Sigmoid colon (tissue), 7 donors: ENCODE measurements around the gene SPTLC2. TPM values are rescaled to one million over a fixed set of nuclear protein-coding genes. Genes with fewer than 3 reads are reported as not detected.

Source experiments
- DNase-seq: peaks from one replicate; pipeline ENCODE4 v3.0.0-alpha.2; 2019
- H3K27ac ChIP-seq, 4 donors: fragments of 200-600 bp; sonication (generic); one replicate each; pipeline ENCODE4 v1.5.1; 2016 to 2019; ENCODE audit warnings: mild to moderate bottlenecking in 1 of 4
- H3K27me3 ChIP-seq, 3 donors: fragments of 200-600 bp; sonication (generic); one replicate each; pipeline ENCODE4 v1.5.1; 2019; ENCODE audit warnings: mild to moderate bottlenecking in 1 of 3
- H3K36me3 ChIP-seq, 4 donors: fragments of 200-600 bp; sonication (generic); one replicate each; pipeline ENCODE4 v1.5.1; 2016 to 2019
- H3K4me1 ChIP-seq, 4 donors: fragments of 200-600 bp; sonication (generic); one replicate each; pipeline ENCODE4 v1.5.1; 2017 to 2019
- H3K4me3 ChIP-seq, 4 donors: fragments of 200-600 bp; sonication (generic); one replicate each; pipeline ENCODE4 v1.5.1; 2017 to 2019; ENCODE audit warnings: mild to moderate bottlenecking in 2 of 4, moderate library complexity in 1 of 4
- H3K9me3 ChIP-seq, 4 donors: fragments of 200-600 bp in 3 of 4; sonication (generic) in 3 of 4; one replicate each; pipeline versions ENCODE4 v1.5.1 to v1.6.1; 2013 to 2019
- EP300 ChIP-seq, 4 donors: sonication (generic); formaldehyde crosslinking; IDR thresholded peaks; one replicate each; pipeline ENCODE4 v1.6.1; 2017; ENCODE audit warnings: antibody characterized with exemption in 4 of 4
- POLR2A ChIP-seq, 2 donors: fragments of 450-650 bp; IDR thresholded peaks; one replicate each; pipeline ENCODE4 v1.6.1; 2016; ENCODE audit warnings: antibody characterized with exemption in 2 of 2, mild to moderate bottlenecking in 2 of 2, moderate library complexity in 2 of 2
- POLR2AphosphoS5 ChIP-seq, 4 donors: sonication (generic); formaldehyde crosslinking; IDR thresholded peaks; one replicate each; pipeline ENCODE4 v1.6.1; 2017; ENCODE audit warnings: antibody characterized with exemption in 4 of 4
- WGBS, 2 donors: extraction: QIAGEN DNeasy Blood & Tissue Kit; methylation state at CpG; one replicate each; pipeline ENCODE4 v1.1.7; 2013; 5-methylcytosine and 5-hydroxymethylcytosine counted together
- intact Hi-C: fragments of 100-400 bp; cut with DNase I; formaldehyde crosslinking; loops from one replicate; pipeline ENCODE4 v1.15.1; 2023
- polyA plus RNA-seq, 3 donors: library from polyadenylated mRNA; stranded (reverse); fragments of 200-250 nt; gene quantifications; one replicate each; pipeline ENCODE4 v1.2.3, GENCODE V29; 2013
- total RNA-seq, 4 donors: library from RNA; depleted of rRNA; stranded (reverse); fragments of >200 nt; gene quantifications; one replicate each; pipeline ENCODE4 v1.1.0, GENCODE V29; 2016
- TF ChIP-seq, protein P1 (sequence below), 4 experiments: fragments of 450-650 bp in 3 of 4; fragments of 200-600 bp in 1 of 4; IDR thresholded peaks; one replicate each; pipeline ENCODE4 v1.5.1; 2016 to 2019; ENCODE audit warnings: antibody characterized with exemption in 4 of 4, mild to moderate bottlenecking in 3 of 4, moderate library complexity in 2 of 4
- donor health status: healthy with polysubstance abuse.
- donor health status: Bipolar disorder and iron deficiency.
- donor health status: healthy.

SPTLC2 gene
- total and polyA plus RNA-seq, 7 donors, result 2.8 to 27.6 (median 14.6) TPM

DNA sequence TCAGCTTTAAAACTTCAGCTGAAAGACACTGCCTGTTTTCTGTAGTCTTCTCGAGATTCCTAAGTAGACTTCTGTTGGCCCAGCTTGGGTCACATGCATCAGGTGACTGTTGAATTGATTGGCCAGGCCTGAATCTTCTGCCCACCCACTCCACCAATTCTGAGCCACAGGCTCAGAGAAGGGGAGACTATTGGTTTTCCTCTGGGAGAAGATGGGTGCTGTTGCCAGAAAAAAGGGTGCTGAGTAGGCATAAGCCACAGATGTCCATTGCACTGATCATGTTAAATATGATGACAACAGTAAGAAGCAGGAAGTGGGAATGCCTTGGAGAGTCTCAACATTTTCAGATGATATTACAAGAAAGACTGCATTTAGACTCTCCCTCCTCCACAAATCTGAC lies 6.8 kb upstream of the SPTLC2 start:
- no peaks in the 10 kb centered on the region for H3K36me3 ChIP-seq
- H3K4me3 ChIP-seq, result no peak overlapping the region
- H3K9me3 ChIP-seq, result no peaks in the 10 kb centered on the region
- no peak overlapping the region for H3K27ac ChIP-seq
- no peaks in the 10 kb centered on the region for H3K27me3 ChIP-seq
- DNase-seq, result no peak
- WGBS, 2 donors, result 81 to 89% methylated on average over 1 of the region's 1 CpG
- no peaks in the 10 kb centered on the region for H3K4me1 ChIP-seq
- intact Hi-C loops, result no loop called here
- TF ChIP-seq POLR2A (IDR thresholded peaks at IDR 0.05) (no peak), EP300 (IDR thresholded peaks at IDR 0.05) (no peak), POLR2AphosphoS5 (IDR thresholded peaks at IDR 0.05) (no peak)
- TF ChIP-seq, protein P1, sequence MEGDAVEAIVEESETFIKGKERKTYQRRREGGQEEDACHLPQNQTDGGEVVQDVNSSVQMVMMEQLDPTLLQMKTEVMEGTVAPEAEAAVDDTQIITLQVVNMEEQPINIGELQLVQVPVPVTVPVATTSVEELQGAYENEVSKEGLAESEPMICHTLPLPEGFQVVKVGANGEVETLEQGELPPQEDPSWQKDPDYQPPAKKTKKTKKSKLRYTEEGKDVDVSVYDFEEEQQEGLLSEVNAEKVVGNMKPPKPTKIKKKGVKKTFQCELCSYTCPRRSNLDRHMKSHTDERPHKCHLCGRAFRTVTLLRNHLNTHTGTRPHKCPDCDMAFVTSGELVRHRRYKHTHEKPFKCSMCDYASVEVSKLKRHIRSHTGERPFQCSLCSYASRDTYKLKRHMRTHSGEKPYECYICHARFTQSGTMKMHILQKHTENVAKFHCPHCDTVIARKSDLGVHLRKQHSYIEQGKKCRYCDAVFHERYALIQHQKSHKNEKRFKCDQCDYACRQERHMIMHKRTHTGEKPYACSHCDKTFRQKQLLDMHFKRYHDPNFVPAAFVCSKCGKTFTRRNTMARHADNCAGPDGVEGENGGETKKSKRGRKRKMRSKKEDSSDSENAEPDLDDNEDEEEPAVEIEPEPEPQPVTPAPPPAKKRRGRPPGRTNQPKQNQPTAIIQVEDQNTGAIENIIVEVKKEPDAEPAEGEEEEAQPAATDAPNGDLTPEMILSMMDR (IDR thresholded peaks at IDR 0.05), result no peak

DNA sequence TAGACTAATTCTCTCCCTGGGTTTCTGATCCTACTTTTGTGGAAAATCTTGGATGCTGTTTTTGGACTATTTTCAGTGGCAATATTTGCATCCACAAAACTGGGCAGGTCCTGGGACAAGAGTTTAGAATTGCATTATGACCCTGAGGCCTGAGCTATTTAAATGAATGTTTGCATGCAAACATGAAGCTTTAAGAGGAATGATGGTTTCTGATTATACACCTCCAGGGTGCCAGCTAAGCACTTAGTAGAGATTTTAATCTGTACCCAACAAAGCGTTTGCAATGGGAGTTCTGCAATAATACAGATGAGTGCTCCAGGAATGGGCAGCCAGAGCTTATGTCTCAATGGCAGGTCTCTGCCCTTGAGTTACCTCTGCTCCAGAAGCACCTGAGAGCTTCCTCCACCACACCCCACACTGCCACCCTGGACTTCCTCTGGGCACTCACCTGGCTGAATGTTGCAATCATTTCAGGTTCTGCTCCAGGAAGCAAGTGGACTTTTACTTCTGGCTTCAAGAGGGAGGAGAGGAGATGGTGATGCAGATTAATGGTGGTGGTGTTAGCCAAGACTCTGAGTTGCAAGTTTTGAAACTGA lies 6.0 kb upstream of the SPTLC2 start:
- Histone ChIP-seq H3K4me3 (no peak overlapping the region), H3K27ac (no peak overlapping the region), H3K36me3 (no peaks in the 10 kb centered on the region), H3K4me1 (no peaks in the 10 kb centered on the region), H3K27me3 (no peaks in the 10 kb centered on the region), H3K9me3 (no peaks in the 10 kb centered on the region)
- DNase-seq, result no peak
- TF ChIP-seq EP300 (IDR thresholded peaks at IDR 0.05), result no peak
- TF ChIP-seq POLR2AphosphoS5 (IDR thresholded peaks at IDR 0.05), result no peak
- no peak for TF ChIP-seq POLR2A (IDR thresholded peaks at IDR 0.05)
- TF ChIP-seq, protein P1 (IDR thresholded peaks at IDR 0.05), result no peak
- intact Hi-C loops, result no loop called here
- 10 to 18% methylated on average over 1 of the region's 1 CpG for WGBS, 2 donors

DNA sequence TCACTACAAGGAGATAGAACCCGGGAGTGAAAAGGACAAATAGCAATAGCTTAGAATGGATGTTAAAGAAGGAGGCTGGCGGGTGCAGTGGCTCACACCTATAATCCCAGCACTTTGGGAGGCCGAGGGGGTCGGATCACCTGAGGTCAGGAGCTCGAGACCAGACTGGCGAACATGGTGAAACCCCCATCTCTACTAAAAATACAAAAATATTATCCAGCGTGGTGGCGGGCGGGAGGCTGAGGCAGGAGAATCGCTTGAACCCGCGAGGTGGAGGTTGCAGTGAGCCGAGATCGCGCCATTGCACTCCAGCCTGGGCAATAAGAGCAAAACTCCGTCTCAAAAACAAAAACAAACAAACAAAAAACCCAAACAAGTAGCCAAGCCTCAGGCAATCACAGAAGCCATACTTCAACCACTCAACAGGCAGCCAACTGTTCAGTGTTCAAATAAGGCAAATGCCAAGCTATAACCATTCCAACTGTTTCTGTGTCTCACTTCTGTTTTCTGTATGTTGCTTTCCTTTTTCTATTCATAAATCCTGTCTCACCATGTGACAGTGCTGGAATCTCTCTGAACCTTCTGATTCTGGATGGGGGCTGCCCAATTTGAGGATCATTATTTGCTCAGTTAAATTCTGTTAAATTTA lies 3.9 kb upstream of the SPTLC2 start:
- WGBS, 2 donors, result 91 to 93% methylated on average over 16 of the region's 16 CpGs
- no peak overlapping the region for H3K4me3 ChIP-seq
- peaks cover 0 to 7% (median 5%) of the 10 kb centered on the region in 4 donors for H3K4me1 ChIP-seq
- no peaks in the 10 kb centered on the region for H3K36me3 ChIP-seq
- no peaks in the 10 kb centered on the region for H3K9me3 ChIP-seq
- intact Hi-C loops, result no loop called here
- H3K27ac ChIP-seq, result no peak overlapping the region
- TF ChIP-seq POLR2A (IDR thresholded peaks at IDR 0.05) (no peak), POLR2AphosphoS5 (IDR thresholded peaks at IDR 0.05) (no peak), EP300 (IDR thresholded peaks at IDR 0.05) (no peak)
- TF ChIP-seq, protein P1 (IDR thresholded peaks at IDR 0.05), result no peak
- H3K27me3 ChIP-seq, result no peaks in the 10 kb centered on the region
- DNase-seq, result no peak

DNA sequence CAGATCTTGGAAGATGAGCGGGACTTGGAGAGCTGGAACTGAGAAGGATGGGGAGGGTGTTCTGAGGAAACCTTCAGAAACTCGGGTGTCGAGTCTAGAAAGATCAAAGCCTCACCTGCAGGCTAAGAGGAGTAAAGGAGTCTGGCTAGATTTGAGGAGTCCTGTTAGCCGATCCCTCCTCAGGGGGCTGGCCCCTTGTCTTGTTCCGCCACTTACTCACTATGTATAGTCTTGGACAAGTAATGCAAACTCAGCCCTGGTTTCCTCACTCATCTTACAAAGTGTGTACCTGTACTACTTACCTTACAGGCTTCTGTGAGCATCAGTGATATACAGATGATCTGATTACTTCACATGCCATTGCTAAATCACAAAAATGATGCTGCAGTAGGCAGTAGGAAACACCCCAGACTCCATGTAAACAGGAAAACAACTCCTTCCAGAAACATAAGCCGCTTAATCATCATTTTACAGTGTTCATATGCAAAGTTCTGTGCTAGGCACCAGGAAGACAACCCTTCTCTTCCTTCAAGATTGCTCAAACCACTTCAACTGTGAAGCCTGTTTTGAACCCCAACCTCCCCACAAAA lies 2.0 kb upstream of the SPTLC2 start:
- intact Hi-C loops, result loop anchor here (5.0 kb wide), 1 partner anchor 161 kb away; the partner anchor contains the start of genes AHSA1 and VIPAS39
- H3K9me3 ChIP-seq, result no peaks in the 10 kb centered on the region
- peaks cover 0 to 16% (median 12%) of the 10 kb centered on the region in 4 donors for H3K4me1 ChIP-seq
- H3K4me3 ChIP-seq, result no peak overlapping the region
- no peak for DNase-seq
- WGBS, 2 donors, result 89 to 90% methylated on average over 6 of the region's 6 CpGs
- H3K36me3 ChIP-seq, result no peaks in the 10 kb centered on the region
- TF ChIP-seq POLR2A (IDR thresholded peaks at IDR 0.05) (no peak), EP300 (IDR thresholded peaks at IDR 0.05) (no peak), POLR2AphosphoS5 (IDR thresholded peaks at IDR 0.05) (no peak)
- H3K27me3 ChIP-seq, result no peaks in the 10 kb centered on the region
- no peak overlapping the region for H3K27ac ChIP-seq

DNA sequence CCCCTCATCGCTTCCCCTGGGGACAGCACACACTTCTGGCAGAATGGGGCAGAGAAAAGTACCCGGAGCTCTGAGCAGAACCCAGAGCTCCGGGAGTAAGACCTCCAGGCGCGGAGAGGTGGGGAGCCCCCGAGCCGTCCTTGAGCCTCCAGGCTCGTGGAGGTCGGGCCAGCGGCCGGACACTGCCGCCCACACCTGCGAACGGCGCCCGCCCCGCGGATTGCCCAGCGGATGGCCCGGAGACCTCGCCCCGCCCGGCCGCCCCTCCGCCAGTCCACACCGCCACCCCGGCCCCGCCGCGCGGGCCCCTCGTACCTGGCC lies 344 bp downstream of the SPTLC2 start:
- Histone ChIP-seq H3K4me3 (peak overlapping the region; percentile 47 to 90 (median 81)), H3K36me3 (no peaks in the 10 kb centered on the region), H3K9me3 (no peaks in the 10 kb centered on the region), H3K27me3 (no peaks in the 10 kb centered on the region), H3K27ac (peak overlapping the region; percentile 82 to 85 (median 84)), H3K4me1 (peaks cover 0 to 20% (median 12%) of the 10 kb centered on the region in 4 donors)
- WGBS, 2 donors, result 0 to 1% methylated on average over 32 of the region's 32 CpGs
- TF ChIP-seq, protein P1 (IDR thresholded peaks at IDR 0.05), result no peak
- TF ChIP-seq POLR2AphosphoS5 (IDR thresholded peaks at IDR 0.05), result no peak
- no peak for TF ChIP-seq POLR2A (IDR thresholded peaks at IDR 0.05)
- TF ChIP-seq EP300 (IDR thresholded peaks at IDR 0.05), result no peak
- intact Hi-C loops, result loop anchor here (2.0 to 5.0 kb wide), 2 partner anchors 93 to 159 kb away; partner anchors contain the start of genes AHSA1, ALKBH1, SLIRP and VIPAS39
- DNase-seq, result no peak
